Natural killer cell (primary cell): ENCODE data around the gene IGF1R. TPM values are rescaled to one million over a fixed set of nuclear protein-coding genes. Genes with fewer than 3 reads are reported as not detected.

Experiments used
- ATAC-seq, 3 donors: fragments of 150-1000 bp in 2 of 3; fragments of 200-7000 bp in 1 of 3; cut with Tn5 transposase; 1 replicate in 1 of 3; 2 replicates in 2 of 3; pipeline ENCODE4 v1.10.0; 2021; ENCODE audit warnings: mild to moderate bottlenecking in 2 of 3, moderate library complexity in 2 of 3
- DNase-seq, 2 donors: peaks; one replicate each; pipeline versions ENCODE4 v3.0.0 to v3.0.0-alpha.2; 2013 to 2021; ENCODE audit warnings: mixed read lengths in 1 of 2
- H3K27ac ChIP-seq: one replicate; pipeline ENCODE4 v1.5.1; 2013; ENCODE audit warnings: mild to moderate bottlenecking, low read length
- H3K27me3 ChIP-seq: one replicate; pipeline ENCODE4 v1.6.1; 2013; ENCODE audit warnings: low read length; ENCODE audit not compliant: control insufficient read depth, insufficient read depth
- H3K36me3 ChIP-seq: one replicate; pipeline ENCODE4 v1.6.1; 2013; ENCODE audit warnings: low read length; ENCODE audit not compliant: control insufficient read depth, insufficient read depth
- H3K4me1 ChIP-seq: one replicate; pipeline ENCODE4 v1.6.1; 2013; ENCODE audit warnings: low read length; ENCODE audit not compliant: control insufficient read depth, insufficient read depth
- H3K4me3 ChIP-seq: one replicate; pipeline ENCODE4 v1.5.1; 2013; ENCODE audit warnings: low read length
- H3K9me3 ChIP-seq: one replicate; pipeline ENCODE4 v1.6.1; 2013; ENCODE audit warnings: low read length; ENCODE audit not compliant: control insufficient read depth, insufficient read depth
- H3K27ac Mint-ChIP-seq, 2 donors: one replicate each; pipeline ENCODE4 v1.8.0; 2022; ENCODE audit warnings: mild to moderate bottlenecking in 2 of 2, mixed read lengths in 2 of 2, moderate library complexity in 1 of 2
- H3K27me3 Mint-ChIP-seq, 2 donors: one replicate each; pipeline ENCODE4 v1.8.0; 2022; ENCODE audit warnings: low read depth in 2 of 2, mixed read lengths in 2 of 2
- H3K36me3 Mint-ChIP-seq: one replicate; pipeline ENCODE4 v1.8.0; 2022; ENCODE audit warnings: mixed read lengths
- H3K4me1 Mint-ChIP-seq, 2 donors: one replicate each; pipeline ENCODE4 v1.8.0; 2022; ENCODE audit warnings: mixed read lengths in 2 of 2
- H3K4me3 Mint-ChIP-seq: one replicate; pipeline ENCODE4 v1.8.0; 2022; ENCODE audit warnings: mild to moderate bottlenecking, moderate library complexity, mixed read lengths
- H3K9me3 Mint-ChIP-seq, 2 donors: one replicate each; pipeline ENCODE4 v1.8.0; 2022; ENCODE audit warnings: mixed read lengths in 2 of 2
- CTCF ChIP-seq: fragments of 200-600 bp; IDR thresholded peaks from one replicate; pipeline ENCODE4 v1.8.0; 2022; ENCODE audit warnings: antibody characterized with exemption
- WGBS: methylation state at CpG from one replicate; pipeline ENCODE4 v1.1.7; 2013; ENCODE audit warnings: missing lambda C conversion rate; ENCODE audit not compliant: insufficient coverage; 5-methylcytosine and 5-hydroxymethylcytosine counted together
- intact Hi-C: fragments of 100-400 bp; cut with micrococcal nuclease; formaldehyde crosslinking; loops from one replicate; pipeline ENCODE4 v1.14.2; 2022
- total RNA-seq, 4 donors: library from RNA; stranded (reverse); fragments of 120-200 nt in 1 of 4; gene quantifications; one replicate each; pipeline versions ENCODE4 v1.2.3 to v1.2.4, GENCODE V29; 2013 to 2022

The IGF1R gene
- total RNA-seq, 3 donors from 2014 or later (not counting 1 experiment from before 2014, with no cell fraction given), result 47.3 to 50.7 (median 49.0) TPM

GRCh38 chr15:98744506-98744905, 96.2 kb downstream of the IGF1R start:
- TF ChIP-seq CTCF, result no peak
- intact Hi-C loops, result no loop called here
- peaks cover 45 to 74% of the 10 kb centered on the region in 2 donors for H3K4me1 Mint-ChIP-seq
- H3K4me3 Mint-ChIP-seq, result no peak overlapping the region
- 100% methylated on average over 1 of the region's 2 CpGs for WGBS
- no peaks in the 10 kb centered on the region for H3K27me3 Mint-ChIP-seq
- H3K27ac ChIP-seq, result no peak overlapping the region
- no peaks in the 10 kb centered on the region for H3K36me3 ChIP-seq
- H3K9me3 ChIP-seq, result no peaks in the 10 kb centered on the region
- H3K27ac Mint-ChIP-seq, result peak overlapping the region in 1 of 2 donors; percentile 39
- H3K36me3 Mint-ChIP-seq, result no peaks in the 10 kb centered on the region
- no peak for ATAC-seq
- peaks cover 6% of the 10 kb centered on the region for H3K4me1 ChIP-seq
- H3K9me3 Mint-ChIP-seq, result no peaks in the 10 kb centered on the region
- H3K27me3 ChIP-seq, result no peaks in the 10 kb centered on the region
- no peak overlapping the region for H3K4me3 ChIP-seq
- no peak for DNase-seq

- intact Hi-C loops, result no loop called here
- Mint-ChIP-seq H3K4me3 (no peak overlapping the region), H3K9me3 (no peaks in the 10 kb centered on the region), H3K27me3 (no peaks in the 10 kb centered on the region), H3K4me1 (peaks cover 44 to 73% of the 10 kb centered on the region in 2 donors), H3K36me3 (no peaks in the 10 kb centered on the region), H3K27ac (peak overlapping the region in 1 of 2 donors; percentile 25)
- H3K36me3 ChIP-seq, result no peaks in the 10 kb centered on the region
- peaks cover 4% of the 10 kb centered on the region for H3K4me1 ChIP-seq
- WGBS, result 57% methylated on average over 3 of the region's 3 CpGs
- ATAC-seq (no peak), DNase-seq (no peak)
- no peak overlapping the region for H3K4me3 ChIP-seq
- no peaks in the 10 kb centered on the region for H3K9me3 ChIP-seq
- no peak overlapping the region for H3K27ac ChIP-seq
- no peak for TF ChIP-seq CTCF
- no peaks in the 10 kb centered on the region for H3K27me3 ChIP-seq
These were observed 96.8 kb downstream of the IGF1R start for GRCh38 chr15:98745179-98745578.

GRCh38 chr15:98745650-98746374, 97.5 kb downstream of the IGF1R start:
- no peaks in the 10 kb centered on the region for H3K27me3 Mint-ChIP-seq
- H3K9me3 Mint-ChIP-seq, result no peaks in the 10 kb centered on the region
- Histone ChIP-seq H3K27ac (no peak overlapping the region), H3K4me1 (peaks cover 4% of the 10 kb centered on the region), H3K36me3 (no peaks in the 10 kb centered on the region), H3K27me3 (no peaks in the 10 kb centered on the region), H3K9me3 (no peaks in the 10 kb centered on the region), H3K4me3 (no peak overlapping the region)
- 59% methylated on average over 7 of the region's 10 CpGs for WGBS
- peaks cover 40 to 67% of the 10 kb centered on the region in 2 donors for H3K4me1 Mint-ChIP-seq
- intact Hi-C loops, result no loop called here
- H3K36me3 Mint-ChIP-seq, result no peaks in the 10 kb centered on the region
- no peak for TF ChIP-seq CTCF
- no peak overlapping the region for H3K4me3 Mint-ChIP-seq
- peak overlapping the region in 1 of 2 donors; percentile 25 for H3K27ac Mint-ChIP-seq
- no peak for DNase-seq
- ATAC-seq, result no peak
